ENCODE results near the gene GPC1. TPM values are rescaled to one million over a fixed set of nuclear protein-coding genes. Genes with fewer than 3 reads are reported as not detected.

Gene GPC1
- total RNA-seq, 2 donors from 2014 or later = 80.7 to 447 TPM

DNA sequence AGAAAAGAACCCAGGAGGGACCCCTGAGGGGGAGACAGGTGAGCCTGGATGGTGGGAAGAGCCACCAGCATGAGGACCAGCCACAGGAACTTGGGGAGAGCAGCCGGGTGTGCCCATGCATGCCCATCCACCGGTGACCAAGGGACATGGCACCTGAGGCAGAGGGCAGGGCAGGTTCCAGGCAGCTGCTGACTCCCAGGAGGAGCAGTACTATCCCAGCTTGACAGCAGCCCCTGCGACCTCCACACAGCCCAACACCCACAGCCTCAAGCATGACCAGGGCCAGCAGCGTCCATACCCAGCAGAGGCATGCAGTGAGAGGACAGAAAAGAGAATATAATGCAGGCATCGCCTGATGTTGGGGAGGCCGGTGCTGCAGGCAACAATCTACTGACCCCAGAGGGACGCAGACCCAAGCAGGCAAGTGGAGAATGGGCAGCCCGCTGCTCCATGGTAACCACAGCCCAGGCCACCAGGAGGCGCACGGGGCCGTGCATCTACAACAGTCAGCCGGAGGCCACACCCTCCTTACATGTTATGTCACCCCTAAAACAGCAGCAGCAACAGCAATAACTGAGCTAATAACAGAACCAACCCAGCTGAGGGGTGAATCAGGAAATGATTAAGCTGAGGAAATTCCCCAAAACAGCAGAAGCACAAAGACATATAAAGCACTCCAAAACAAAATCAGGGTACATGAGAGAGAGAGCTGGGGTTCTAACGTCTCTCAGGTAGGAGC, 78.3 kb downstream of the GPC1 start:
- peak; percentile 65 for DNase-seq (ENCODE audit: low spot score)
- no peaks in the 10 kb centered on the region for H3K36me3 ChIP-seq
- H3K4me1 ChIP-seq (replicated peaks) = no peaks in the 10 kb centered on the region
- H3K9me3 ChIP-seq = no peaks in the 10 kb centered on the region
- no peaks in the 10 kb centered on the region for H3K27me3 ChIP-seq (replicated peaks; ENCODE audit: insufficient read depth)
- no peak overlapping the region for H3K4me3 ChIP-seq
- TF ChIP-seq, protein P1, sequence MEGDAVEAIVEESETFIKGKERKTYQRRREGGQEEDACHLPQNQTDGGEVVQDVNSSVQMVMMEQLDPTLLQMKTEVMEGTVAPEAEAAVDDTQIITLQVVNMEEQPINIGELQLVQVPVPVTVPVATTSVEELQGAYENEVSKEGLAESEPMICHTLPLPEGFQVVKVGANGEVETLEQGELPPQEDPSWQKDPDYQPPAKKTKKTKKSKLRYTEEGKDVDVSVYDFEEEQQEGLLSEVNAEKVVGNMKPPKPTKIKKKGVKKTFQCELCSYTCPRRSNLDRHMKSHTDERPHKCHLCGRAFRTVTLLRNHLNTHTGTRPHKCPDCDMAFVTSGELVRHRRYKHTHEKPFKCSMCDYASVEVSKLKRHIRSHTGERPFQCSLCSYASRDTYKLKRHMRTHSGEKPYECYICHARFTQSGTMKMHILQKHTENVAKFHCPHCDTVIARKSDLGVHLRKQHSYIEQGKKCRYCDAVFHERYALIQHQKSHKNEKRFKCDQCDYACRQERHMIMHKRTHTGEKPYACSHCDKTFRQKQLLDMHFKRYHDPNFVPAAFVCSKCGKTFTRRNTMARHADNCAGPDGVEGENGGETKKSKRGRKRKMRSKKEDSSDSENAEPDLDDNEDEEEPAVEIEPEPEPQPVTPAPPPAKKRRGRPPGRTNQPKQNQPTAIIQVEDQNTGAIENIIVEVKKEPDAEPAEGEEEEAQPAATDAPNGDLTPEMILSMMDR (IDR thresholded peaks at IDR 0.05) = peak in 3 of 4 experiments; percentile 56 to 87 (median 72)
- TF ChIP-seq POLR2AphosphoS5 (IDR thresholded peaks at IDR 0.05) (peak; percentile 30), POLR2A (IDR thresholded peaks at IDR 0.05) (no peak)
- intact Hi-C loops (cut with DNase I) = loop anchor here (10.0 kb wide), 1 partner anchor 191 kb away; no protein-coding TSS in a partner anchor
- WGBS = 55% methylated on average over 13 of the region's 13 CpGs
- no peak overlapping the region for H3K27ac ChIP-seq

DNA sequence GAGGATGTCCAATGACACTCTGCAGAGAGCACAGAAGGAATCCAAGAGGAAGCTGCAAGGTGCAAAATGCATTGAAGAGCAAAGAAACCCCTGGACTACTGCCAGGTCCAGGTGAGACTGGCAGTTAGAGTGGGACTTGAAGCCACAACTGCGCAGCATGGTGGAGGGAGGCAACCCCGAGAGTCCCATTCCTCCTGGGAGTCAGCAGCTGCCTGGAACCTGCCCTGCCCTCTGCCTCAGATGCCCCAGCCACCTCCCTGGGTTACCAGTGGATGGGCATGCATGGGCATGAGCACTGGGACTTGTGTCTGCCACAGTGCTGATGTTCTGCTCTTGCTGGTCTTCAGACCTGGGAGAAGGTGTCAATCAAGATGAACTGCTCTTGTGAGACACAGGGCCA, 79.2 kb downstream of the GPC1 start:
- TF ChIP-seq, protein P1 (IDR thresholded peaks at IDR 0.05) = no peak
- TF ChIP-seq POLR2A (IDR thresholded peaks at IDR 0.05) (no peak), POLR2AphosphoS5 (IDR thresholded peaks at IDR 0.05) (no peak)
- DNase-seq (ENCODE audit: low spot score) = no peak

DNA sequence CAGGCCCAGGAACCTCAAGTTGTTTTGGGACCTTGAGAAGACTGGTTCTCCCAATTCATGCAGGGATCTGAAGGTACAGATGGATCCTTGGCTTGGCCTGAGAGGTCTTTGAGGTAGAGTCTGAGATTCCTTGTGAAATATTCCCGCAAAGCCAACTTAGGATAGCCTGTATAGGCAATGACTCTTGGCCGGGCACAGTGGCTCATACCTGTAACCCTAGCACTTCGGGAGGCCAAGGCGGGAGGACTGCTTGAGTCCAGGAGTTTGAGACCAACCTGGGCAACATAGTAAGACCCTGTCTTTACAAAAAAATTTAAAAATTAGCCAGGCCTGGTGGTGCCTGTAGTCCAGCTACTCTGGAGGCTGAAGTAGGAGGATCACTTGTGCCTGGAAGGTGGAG, 81.9 kb downstream of the GPC1 start:
- Histone ChIP-seq H3K4me3 (no peak overlapping the region), H3K4me1 (replicated peaks) (no peaks in the 10 kb centered on the region), H3K9me3 (no peaks in the 10 kb centered on the region), H3K36me3 (no peaks in the 10 kb centered on the region), H3K27ac (no peak overlapping the region), H3K27me3 (replicated peaks; ENCODE audit: insufficient read depth) (no peaks in the 10 kb centered on the region)
- intact Hi-C loops (cut with DNase I) = loop anchor here (10.0 kb wide), 1 partner anchor 187 kb away; no protein-coding TSS in a partner anchor
- no peak for TF ChIP-seq POLR2A (IDR thresholded peaks at IDR 0.05)
- no peak for DNase-seq (ENCODE audit: low spot score)
- 100% methylated on average over 4 of the region's 4 CpGs for WGBS

More for the DNA sequence above, 79.2 kb downstream of the GPC1 start:
- Histone ChIP-seq H3K4me3 (no peak overlapping the region), H3K27ac (no peak overlapping the region), H3K9me3 (no peaks in the 10 kb centered on the region), H3K27me3 (replicated peaks; ENCODE audit: insufficient read depth) (no peaks in the 10 kb centered on the region), H3K36me3 (no peaks in the 10 kb centered on the region), H3K4me1 (replicated peaks) (no peaks in the 10 kb centered on the region)
- WGBS = 81% methylated on average over 2 of the region's 2 CpGs
- intact Hi-C loops (cut with DNase I) = loop anchor here (10.0 kb wide), 1 partner anchor 190 kb away; no protein-coding TSS in a partner anchor

MicroRNA genes within 50 kb of the gene (microRNA counts, 767-probe panel; counts per million panel counts)
- microRNA hsa-miR-149-5p = 3,346 to 3,788 counts per million in 2 donors

Small RNA genes lying within 50 kb of the gene (microRNA-seq; reads per million reads assigned to microRNA genes)
- 5,298 reads per million, percentile 94 among the genes with 10 or more reads in this experiment for gene MIR149

Small RNA genes lying within 50 kb of the gene (small RNA-seq; reads per million reads assigned to genes)
- 23.3 to 48.3 reads per million in 2 donors for gene MIR149

Other genes with a start within 250 kb of the GPC1 start
- gene ANKMY1, start 122.3 kb downstream of the GPC1 start, total RNA-seq = 10 to 100 TPM; 22.7 to 31.4 TPM
- 10 to 100 TPM; 18.4 to 18.6 TPM for gene DUSP28, start 124.7 kb downstream of the GPC1 start, total RNA-seq
- gene RNPEPL1, start 132.8 kb downstream of the GPC1 start, total RNA-seq = 10 to 100 TPM; 36.9 to 94.7 TPM
- gene CAPN10, start 151.1 kb downstream of the GPC1 start, total RNA-seq = 10 to 100 TPM; 25.5 to 68.4 TPM
- gene GPR35, start 189.8 kb downstream of the GPC1 start, total RNA-seq = 1 to 10 TPM; 3.3 to 4.6 TPM
- not detected for gene AQP12B, start 247.2 kb downstream of the GPC1 start, total RNA-seq